Endothelial cell of umbilical vein (primary cell): ENCODE results near the gene KIF2C. TPM values are rescaled to one million over a fixed set of nuclear protein-coding genes. Genes with fewer than 3 reads are reported as not detected.
"Not testable (repeated sequence)": the region's sequence is repeated elsewhere in the genome, so short reads cannot be mapped to it uniquely, and the experiment has no call there.

ENCODE experiments used
- BruUV-seq: library from RNA; stranded (reverse); fragments of 400-500 nt; replicated peaks from 2 replicates; lab custom pipeline; 2021; lab: Mats Ljungman, UMichigan
- CTCF ChIA-PET: fragments of 300-600, 350-600 bp; sonication (Branson Sonifier 250); formaldehyde crosslinking; loops from one replicate; lab custom pipeline; 2021; ENCODE audit warnings: antibody characterized with exemption, inconsistent platforms; lab: Charles Lee
- POLR2A ChIA-PET: fragments of 300-600, 350-600 bp; sonication (Branson Sonifier 250); formaldehyde crosslinking; loops from one replicate; lab custom pipeline; 2021; ENCODE audit warnings: antibody characterized with exemption, inconsistent platforms; lab: Charles Lee
- DNase-seq: peaks from one replicate; pipeline ENCODE4 v3.0.0-alpha.2; 2011; ENCODE audit warnings: low read depth, low spot score
- FAIRE-seq: peaks from 2 replicates; lab custom pipeline; 2011; peaks lifted over from hg19 to GRCh38; lab: Jason Lieb, UNC
- H2AFZ ChIP-seq: 2 replicates; pipeline ENCODE4 v1.6.0; 2012; ENCODE audit warnings: low read depth, low read length, control low read depth, inconsistent platforms
- H3K27ac ChIP-seq: 2 replicates; pipeline ENCODE4 v1.5.1; 2011; ENCODE audit warnings: low read depth, mild to moderate bottlenecking, control low read depth, low read length, moderate library complexity; ENCODE audit not compliant: insufficient read depth
- H3K27me3 ChIP-seq, 2 experiments: 2 replicates each; pipeline versions ENCODE4 v1.6.0 to v1.6.1; 2011; ENCODE audit warnings: low read length in 2 of 2, mixed read lengths in 1 of 2; ENCODE audit not compliant: control insufficient read depth in 2 of 2, insufficient read depth in 2 of 2
- H3K36me3 ChIP-seq, 2 experiments: 2 replicates in 1 of 2; 3 replicates in 1 of 2; pipeline ENCODE4 v1.5.1; 2011; ENCODE audit warnings: low read length in 2 of 2, mild to moderate bottlenecking in 1 of 2, moderate library complexity in 1 of 2; ENCODE audit not compliant: control insufficient read depth in 2 of 2, insufficient read depth in 2 of 2; ENCODE audit errors: extremely low read depth in 1 of 2
- H3K4me1 ChIP-seq: 3 replicates; pipeline ENCODE4 v1.5.1; 2011; ENCODE audit warnings: mild to moderate bottlenecking, low read length; ENCODE audit not compliant: control insufficient read depth, insufficient read depth; ENCODE audit errors: extremely low read depth
- H3K4me2 ChIP-seq: 2 replicates; pipeline ENCODE4 v1.6.1; 2011; ENCODE audit warnings: low read length, control low read depth, mixed read lengths; ENCODE audit not compliant: insufficient read depth
- H3K4me3 ChIP-seq, 3 experiments: fragments of 200-600 bp in 1 of 3; sonication (generic), shearing (Covaris generic) in 1 of 3; replicated peaks in 1 of 3; 2 replicates each; pipeline ENCODE4 v1.5.1; 2011 to 2016; ENCODE audit warnings: control low read depth in 3 of 3, low read length in 3 of 3, mild to moderate bottlenecking in 2 of 3, inconsistent platforms in 1 of 3, low read depth in 1 of 3, moderate library complexity in 1 of 3; ENCODE audit not compliant: insufficient read depth in 1 of 3
- H3K79me2 ChIP-seq: 2 replicates; pipeline ENCODE4 v1.6.0; 2012; ENCODE audit warnings: low read length, inconsistent platforms; ENCODE audit not compliant: control insufficient read depth, insufficient read depth
- H3K9ac ChIP-seq: replicated peaks from 2 replicates; pipeline ENCODE3; 2011; ENCODE audit warnings: low read length, control low read depth; ENCODE audit not compliant: insufficient read depth; ENCODE audit errors: extremely low read depth
- H3K9me1 ChIP-seq: replicated peaks from 3 replicates; pipeline ENCODE4 v1.6.0; 2011; ENCODE audit warnings: mild to moderate bottlenecking, low read length; ENCODE audit not compliant: control insufficient read depth, insufficient read depth; ENCODE audit errors: extremely low read depth
- H3K9me3 ChIP-seq: replicated peaks from 2 replicates; pipeline ENCODE4 v1.5.1; 2012; ENCODE audit warnings: low read length, inconsistent platforms; ENCODE audit not compliant: control insufficient read depth, insufficient read depth
- H4K20me1 ChIP-seq: replicated peaks from 2 replicates; pipeline ENCODE3; 2011; ENCODE audit warnings: mild to moderate bottlenecking, low read length; ENCODE audit not compliant: control insufficient read depth, insufficient read depth; ENCODE audit errors: extremely low read depth
- CTCF ChIP-seq, 2 donors: IDR thresholded peaks; 1 replicate in 1 of 2; 2 replicates in 1 of 2; pipeline ENCODE4 v1.5.1; 2011; ENCODE audit warnings: low read length in 2 of 2, mild to moderate bottlenecking in 2 of 2, moderate library complexity in 2 of 2, control low read depth in 1 of 2, inconsistent platforms in 1 of 2, low read depth in 1 of 2; ENCODE audit not compliant: insufficient read depth in 1 of 2; ENCODE audit errors: extremely low read depth in 1 of 2
- EZH2 ChIP-seq: IDR thresholded peaks from 2 replicates; pipeline ENCODE4 v1.6.1; 2012; ENCODE audit warnings: borderline replicate concordance, low read depth, mild to moderate bottlenecking, moderate library complexity, low read length, inconsistent platforms; ENCODE audit not compliant: severe bottlenecking
- FOS ChIP-seq: IDR thresholded peaks from 2 replicates; pipeline ENCODE4 v1.6.1; 2011; ENCODE audit warnings: mild to moderate bottlenecking, low read length, moderate library complexity, borderline replicate concordance; ENCODE audit not compliant: insufficient read depth
- GATA2 ChIP-seq: IDR thresholded peaks from 2 replicates; pipeline ENCODE4 v1.7.0; 2011; ENCODE audit warnings: low read depth, mild to moderate bottlenecking, moderate library complexity, mixed read lengths, low read length; ENCODE audit not compliant: insufficient read length, insufficient read depth
- JUN ChIP-seq: IDR thresholded peaks from 2 replicates; pipeline ENCODE4 v1.6.1; 2011; ENCODE audit warnings: borderline replicate concordance, low read depth; ENCODE audit not compliant: insufficient read length, insufficient read depth
- MAX ChIP-seq: IDR thresholded peaks from 2 replicates; pipeline ENCODE4 v1.6.1; 2011; ENCODE audit not compliant: insufficient read depth, insufficient read length
- MYC ChIP-seq: IDR thresholded peaks from one replicate; pipeline ENCODE4 v1.6.1; 2011; ENCODE audit warnings: mild to moderate bottlenecking, low read depth, low read length
- POLR2A ChIP-seq: IDR thresholded peaks from 2 replicates; pipeline ENCODE4 v1.6.1; 2012; ENCODE audit warnings: low read depth, mild to moderate bottlenecking, control low read depth, low read length
- POLR2AphosphoS5 ChIP-seq: IDR thresholded peaks from 2 replicates; pipeline ENCODE4 v1.6.1; 2012; ENCODE audit warnings: low read depth, mild to moderate bottlenecking, control low read depth, low read length, moderate library complexity; ENCODE audit not compliant: insufficient read depth
- dilution Hi-C: fragments of 300-500 bp; cut with MboI; formaldehyde crosslinking; loops from one replicate; pipeline ENCODE4 v1.15.0; 2019; ENCODE audit warnings: low sequenced_read_pairs; ENCODE audit not compliant: extremely low pct_ligation_motif_present
- intact Hi-C: fragments of 100-400 bp; cut with micrococcal nuclease; formaldehyde crosslinking; loops from one replicate; pipeline ENCODE4 v1.10.0; 2022
- polyA plus RNA-seq, 4 experiments: library from polyadenylated mRNA; depleted of rRNA in 3 of 4; stranded (reverse) in 3 of 4; unstranded in 1 of 4; fragments of >200 nt; gene quantifications; 2 replicates each; pipeline versions ENCODE4 v1.2.1 to v1.2.3, GENCODE V29; 2011 to 2012; ENCODE audit warnings: missing spikeins in 1 of 4
- total RNA-seq: library from RNA; stranded (reverse); gene quantifications from 2 replicates; pipeline ENCODE4 v1.2.3, GENCODE V29; 2021

KIF2C gene
- total and polyA plus RNA-seq, 2 donors (not counting 3 experiments of a cell fraction or from before 2014, with no cell fraction given) = 27.1 to 53.7 TPM

GRCh38 chr1:44812822-44813543 is 73.3 kb downstream of the KIF2C start:
- peaks cover 7 to 12% of the 10 kb centered on the region in 2 experiments for H3K36me3 ChIP-seq
- ChIA-PET POLR2A (interaction anchor here (0.6 to 3.0 kb wide), 2 partner anchors 12 to 732 kb away, joined by 4 to 18 read pairs; partner anchors contain the start of gene PLK3), CTCF (interaction anchor here (1.0 to 1.4 kb wide), 3 partner anchors 13 to 23 kb away, joined by 3 to 8 read pairs (median 4); partner anchors contain the start of gene PLK3)
- H3K4me3 ChIP-seq = no peak overlapping the region
- H3K27me3 ChIP-seq = no peaks in the 10 kb centered on the region
- intact Hi-C loops (no loop called here), dilution Hi-C loops (no loop called here)
- FAIRE-seq (no peak), DNase-seq (no peak)
- H3K9ac ChIP-seq = no peak overlapping the region
- H3K9me3 ChIP-seq = no peaks in the 10 kb centered on the region
- H2AFZ ChIP-seq = no peak overlapping the region
- TF ChIP-seq POLR2AphosphoS5 (no peak), POLR2A (no peak), FOS (no peak), MAX (no peak), MYC (no peak), GATA2 (no peak), CTCF (IDR thresholded peaks at IDR 0.05; ENCODE audit: extremely low read depth in 1 of 2, insufficient read depth in 1 of 2, low read depth in 1 of 2, low read length in 2 of 2) (no peak), JUN (no peak), EZH2 (no peak)
- H3K27ac ChIP-seq = no peak overlapping the region
- H3K4me2 ChIP-seq = no peak overlapping the region
- no TSS peak for BruUV-seq
- H3K79me2 ChIP-seq = peaks cover 28% of the 10 kb centered on the region
- no peaks in the 10 kb centered on the region for H4K20me1 ChIP-seq
- no peaks in the 10 kb centered on the region for H3K9me1 ChIP-seq
- H3K4me1 ChIP-seq = peaks cover 50% of the 10 kb centered on the region

DNA sequence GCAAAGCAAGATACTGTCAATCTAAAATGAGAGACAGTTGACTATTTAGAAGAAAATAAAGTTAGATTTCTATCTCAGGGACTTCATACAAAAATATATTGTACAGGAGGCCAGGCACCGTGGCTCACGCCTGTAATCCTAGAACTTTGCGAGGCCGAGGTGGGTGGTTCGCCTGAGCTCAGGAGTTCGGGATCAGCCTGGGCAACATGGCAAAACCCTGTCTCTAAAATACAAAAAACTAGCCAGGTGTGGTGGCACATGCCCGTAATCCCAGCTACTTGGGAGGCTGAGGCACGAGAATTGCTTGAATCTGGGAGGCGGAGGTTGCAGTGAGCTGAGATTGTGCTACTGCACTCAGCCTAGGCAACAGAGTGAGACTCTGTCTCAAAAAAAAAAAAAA is 76.3 kb downstream of the KIF2C start:
- H3K9me1 ChIP-seq, H3K4me2 ChIP-seq, DNase-seq, H3K79me2 ChIP-seq, H3K27me3 ChIP-seq, H4K20me1 ChIP-seq, H3K9me3 ChIP-seq, intact Hi-C loops, H3K4me3 ChIP-seq, dilution Hi-C loops, H2AFZ ChIP-seq, FAIRE-seq, H3K9ac ChIP-seq, BruUV-seq, H3K27ac ChIP-seq: not testable (repeated sequence)
- CTCF ChIA-PET = interaction anchor here (2.1 kb wide), 1 partner anchor 15 kb away, joined by 12 read pairs; the partner anchor contains the start of gene PLK3
- peaks cover 7 to 12% of the 10 kb centered on the region in 2 experiments for H3K36me3 ChIP-seq
- peaks cover 31% of the 10 kb centered on the region for H3K4me1 ChIP-seq
- POLR2A ChIA-PET = interaction anchor here (0.9 kb wide), 1 partner anchor 16 kb away, joined by 3 read pairs; no protein-coding TSS in a partner anchor
